HG03196 (cell line): ENCODE data around the gene SPTB.
"Not testable (repeated sequence)": the region's sequence is repeated elsewhere in the genome, so short reads cannot be mapped to it uniquely, and the experiment has no call there.

ENCODE experiments used
- ATAC-seq: cut with Tn5 transposase; IDR thresholded peaks from one replicate; pipeline ENCODE4 v1.9.1; 2021; ENCODE audit not compliant: unreplicated experiment

Gene SPTB

DNA sequence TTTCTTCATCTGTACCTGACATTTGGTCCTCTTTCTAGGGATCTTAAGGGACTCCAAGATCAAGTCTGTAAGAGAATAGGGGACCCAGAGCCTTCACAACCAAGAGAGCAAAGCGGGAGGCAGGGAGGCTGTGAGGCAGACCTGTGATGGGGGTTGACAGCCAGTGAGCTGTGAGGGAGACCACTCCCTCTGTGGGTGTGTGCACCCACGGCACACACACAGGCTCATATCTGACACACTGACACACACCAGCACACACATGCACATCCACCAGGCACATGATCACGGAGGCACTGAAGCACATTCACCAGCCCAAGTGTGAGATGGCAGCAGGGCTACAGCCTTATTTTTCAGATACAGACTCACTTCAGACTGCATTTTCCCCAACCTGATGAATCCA lies 55.2 kb downstream of the SPTB start:
- ATAC-seq, result no peak

DNA sequence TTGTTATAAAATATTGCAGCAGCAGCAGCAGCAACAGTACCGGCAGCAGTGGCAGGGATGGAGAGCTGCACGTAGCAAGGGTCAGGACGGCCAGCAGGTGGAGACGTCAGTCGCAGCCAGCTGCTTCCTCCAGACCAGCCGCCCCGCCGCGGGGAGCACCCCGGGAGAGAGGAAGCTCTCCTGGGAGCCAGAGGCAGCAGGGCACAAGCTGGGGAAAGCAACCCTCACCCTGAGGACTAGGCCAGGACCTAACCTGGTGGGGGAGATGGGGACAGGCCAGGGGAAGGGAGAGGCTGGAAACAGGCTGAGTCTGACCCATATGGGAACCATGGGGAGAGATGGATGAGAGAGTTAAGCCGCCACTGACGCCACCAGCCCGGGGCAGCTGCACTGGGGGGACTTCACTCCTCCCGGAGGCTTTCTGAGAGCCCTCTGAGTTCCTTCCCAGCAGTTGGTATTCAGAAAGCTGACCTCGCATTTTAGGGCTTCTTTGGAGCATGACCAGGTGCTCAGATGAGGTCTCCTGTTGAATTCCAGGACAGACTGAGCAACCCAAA lies 56.3 kb downstream of the SPTB start:
- ATAC-seq, result no peak

DNA sequence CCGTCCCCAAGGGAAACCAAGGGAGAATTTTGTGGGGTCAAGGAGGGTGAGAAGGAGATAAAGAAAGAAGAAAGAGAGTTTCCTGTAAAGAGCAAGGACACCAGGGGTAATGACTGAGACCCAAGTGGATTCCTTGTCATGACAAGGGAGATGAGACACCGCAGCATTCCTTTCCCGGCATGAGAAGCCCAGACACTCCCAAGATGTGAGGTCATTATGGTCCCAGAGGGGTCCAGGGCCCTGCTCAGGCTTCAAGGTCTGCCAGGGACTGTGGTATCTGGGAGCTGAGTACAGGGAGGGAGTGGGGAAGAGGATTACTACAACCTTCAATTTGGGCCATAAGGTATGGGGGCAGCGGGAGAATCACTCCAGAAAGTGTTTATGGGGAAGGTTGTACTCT lies 58.1 kb downstream of the SPTB start:
- ATAC-seq, result no peak

DNA sequence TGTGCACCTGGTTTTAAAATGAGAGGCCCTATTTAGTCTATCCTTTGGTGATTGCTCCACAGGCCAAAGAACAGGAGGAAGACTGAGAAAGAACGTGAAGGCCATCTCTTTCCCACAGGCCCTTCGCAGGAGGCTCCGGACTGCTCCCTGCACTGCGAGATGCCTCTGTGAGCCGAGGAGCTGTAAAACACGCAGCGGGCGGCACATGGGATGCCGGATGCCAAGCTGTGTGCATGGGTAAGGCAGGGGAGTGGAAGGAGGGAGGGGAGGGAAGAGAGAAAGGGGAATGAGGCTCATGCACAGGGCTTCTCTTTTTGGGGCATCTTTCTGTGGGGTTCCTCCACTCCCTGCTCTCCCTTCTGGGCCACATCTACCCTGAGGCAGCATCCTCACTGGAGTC lies 61.6 kb downstream of the SPTB start:
- no peak for ATAC-seq

DNA sequence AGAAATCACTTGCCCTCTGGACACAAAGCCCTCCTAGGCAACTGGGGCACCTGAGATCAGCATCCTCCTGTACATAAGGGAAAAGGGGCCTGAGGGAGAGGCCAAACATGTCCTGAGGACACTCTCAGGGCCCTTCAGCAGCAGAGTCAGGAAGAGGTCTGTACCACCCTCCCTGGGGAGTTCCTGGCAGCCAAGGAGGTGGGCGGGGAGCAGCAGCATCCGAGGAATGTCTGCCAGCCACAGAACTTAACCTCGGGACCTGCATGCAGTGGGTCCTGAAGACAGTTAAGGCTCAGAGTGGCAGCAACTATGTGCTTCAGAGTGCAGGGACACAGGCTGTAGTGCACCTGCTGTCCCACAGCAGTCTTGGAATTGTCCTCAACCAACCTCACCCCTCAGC lies 62.1 kb downstream of the SPTB start:
- no peak for ATAC-seq

DNA sequence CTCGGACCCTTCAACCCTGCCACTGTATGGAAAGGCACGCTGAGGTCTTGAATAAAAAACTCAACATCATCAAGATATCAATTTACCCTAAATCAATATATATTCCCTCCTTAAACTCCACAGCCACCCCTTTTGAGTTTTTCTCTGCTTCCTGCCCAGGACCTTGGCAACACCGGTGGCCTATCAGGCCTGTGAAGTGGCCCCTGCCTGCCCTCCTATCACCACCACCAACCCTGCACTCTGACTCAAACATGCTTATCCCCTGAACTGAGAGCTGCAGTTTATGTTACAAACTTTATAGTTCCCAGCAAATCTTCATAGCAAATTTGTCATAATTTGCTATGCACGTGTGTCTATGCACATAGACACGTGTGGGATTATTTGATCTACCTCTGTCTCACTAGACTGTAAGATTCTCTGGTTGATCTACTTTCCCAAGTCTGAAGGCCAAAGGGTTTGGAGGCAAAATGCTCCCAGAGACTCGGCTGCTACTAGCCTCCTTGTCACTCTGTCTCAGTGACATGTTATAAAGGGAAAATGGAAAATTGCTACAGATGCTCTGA lies 63.4 kb downstream of the SPTB start:
- ATAC-seq, result no peak

DNA sequence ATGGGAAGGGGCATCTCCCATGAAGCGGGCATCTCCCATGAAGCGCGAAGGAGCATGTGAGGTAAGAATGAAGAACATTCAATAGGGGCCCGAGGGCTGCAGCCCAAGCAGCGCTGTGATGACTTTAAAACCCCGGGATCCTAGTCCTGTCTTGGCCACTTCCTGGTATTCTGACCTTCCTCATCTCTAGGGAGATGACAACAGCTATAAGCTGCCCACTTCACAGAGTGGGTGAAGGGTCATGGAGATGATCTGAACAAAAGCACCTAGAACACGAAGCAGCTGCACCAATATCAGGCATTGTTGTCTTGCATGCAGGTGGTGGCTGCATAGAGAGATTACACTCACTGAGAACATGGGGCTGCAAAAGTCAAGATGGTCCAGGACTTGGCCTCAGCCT lies 64.5 kb downstream of the SPTB start:
- no peak for ATAC-seq

DNA sequence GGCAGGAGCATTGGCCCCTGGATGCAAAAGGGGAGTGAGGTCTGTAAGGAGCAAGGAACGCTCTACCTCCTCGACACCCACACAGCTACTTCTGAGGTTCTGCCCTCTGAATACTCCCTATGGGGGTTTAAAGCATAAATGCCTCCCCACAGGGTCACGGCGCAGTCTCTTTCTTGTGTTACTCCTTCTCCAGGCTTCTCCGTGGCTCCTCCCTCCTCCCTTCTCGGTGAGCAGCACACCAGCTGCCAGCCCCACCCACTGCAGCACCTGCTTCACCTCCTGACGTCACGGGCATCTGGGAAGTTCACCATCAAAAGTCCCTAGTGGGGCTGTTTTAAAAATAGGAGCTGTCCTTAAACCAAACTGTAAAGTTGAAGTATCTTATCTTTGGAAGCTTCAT lies 67.3 kb downstream of the SPTB start:
- ATAC-seq, result no peak

DNA sequence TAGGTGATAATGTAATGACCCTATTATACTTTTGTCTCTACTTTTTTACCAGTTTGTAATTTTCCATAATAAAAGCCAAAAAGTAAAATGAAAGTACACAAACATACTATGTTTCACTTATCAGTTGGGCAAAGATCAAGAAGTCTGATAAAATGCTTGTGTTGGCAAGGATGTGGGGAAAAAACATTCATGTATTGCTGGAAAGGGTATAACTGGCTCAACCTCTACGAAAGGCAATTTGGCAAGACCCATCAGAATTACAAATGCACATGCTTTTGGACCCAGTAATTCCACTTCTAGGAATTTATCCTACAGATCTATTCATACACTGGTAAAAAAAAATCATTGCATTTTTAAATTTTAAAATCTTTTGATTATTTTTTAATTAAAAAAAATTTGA lies 68.0 kb downstream of the SPTB start:
- ATAC-seq, result no peak

DNA sequence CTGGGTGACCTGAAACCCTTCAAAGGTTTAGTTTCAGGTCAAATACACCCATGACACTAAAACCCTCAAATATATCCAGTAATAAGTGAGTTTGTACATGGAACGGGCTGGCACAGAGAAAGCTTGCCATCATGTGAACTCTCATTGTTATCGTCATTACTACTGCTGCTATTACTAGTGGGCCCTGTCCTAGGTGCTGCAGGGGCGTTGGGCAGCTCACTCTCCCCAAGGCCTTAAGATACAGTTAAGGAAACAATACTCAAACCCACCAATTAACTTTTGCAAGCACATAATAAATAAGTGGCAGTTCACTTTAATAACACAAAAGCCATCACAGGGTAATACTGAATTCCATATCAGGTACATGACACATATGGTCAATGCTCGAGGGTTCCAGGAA lies 71.3 kb downstream of the SPTB start:
- ATAC-seq, result no peak

DNA sequence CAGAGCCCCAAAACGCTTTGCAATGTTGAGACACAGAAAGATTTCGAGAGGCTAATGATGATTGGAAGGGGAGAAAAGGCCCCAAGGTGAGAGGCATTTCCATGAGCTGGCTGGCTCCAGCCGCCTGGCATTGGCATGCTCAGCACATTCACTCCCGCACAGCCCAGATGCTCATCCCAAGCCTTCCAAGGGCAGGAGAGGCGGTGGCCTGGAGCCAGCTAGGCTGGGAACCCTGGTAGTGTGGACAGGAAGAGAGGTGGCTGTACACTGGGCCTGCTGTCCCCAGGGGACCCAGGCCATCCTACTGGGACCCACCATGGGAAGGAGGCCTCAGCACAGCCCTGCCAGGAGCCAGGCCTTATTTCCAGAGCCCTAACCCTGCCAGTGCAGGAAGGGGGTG lies 72.2 kb downstream of the SPTB start:
- no peak for ATAC-seq

DNA sequence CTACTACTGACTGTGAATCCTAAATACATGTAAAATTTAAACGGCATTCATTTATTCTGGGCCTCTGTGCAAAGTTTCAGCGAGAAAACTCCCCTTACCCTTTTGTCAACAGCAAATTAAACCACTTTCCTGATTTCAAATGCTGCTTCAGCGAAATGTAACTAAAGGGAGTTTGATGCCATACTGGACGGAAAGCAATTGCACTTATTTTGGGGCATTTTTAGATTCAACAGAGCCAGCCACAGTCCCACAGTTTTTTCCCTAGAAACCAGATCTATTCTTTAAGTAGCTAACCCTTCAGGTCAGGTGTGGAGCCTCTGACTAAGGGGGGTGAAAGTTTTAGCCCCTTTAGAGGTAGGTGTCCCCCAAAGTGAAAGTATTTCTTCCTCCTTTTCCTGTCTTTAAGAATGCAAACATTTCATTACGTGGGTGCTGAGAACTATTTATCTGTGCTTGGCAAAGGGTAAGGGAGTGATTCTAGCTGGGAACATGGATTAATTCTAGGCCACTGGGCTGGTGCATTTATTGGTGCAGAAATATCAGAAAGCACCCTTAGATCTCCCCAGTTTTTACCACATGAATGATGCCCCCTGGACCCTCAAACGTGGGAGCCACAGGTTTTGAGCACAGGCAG lies 72.7 kb downstream of the SPTB start:
- no peak for ATAC-seq

DNA sequence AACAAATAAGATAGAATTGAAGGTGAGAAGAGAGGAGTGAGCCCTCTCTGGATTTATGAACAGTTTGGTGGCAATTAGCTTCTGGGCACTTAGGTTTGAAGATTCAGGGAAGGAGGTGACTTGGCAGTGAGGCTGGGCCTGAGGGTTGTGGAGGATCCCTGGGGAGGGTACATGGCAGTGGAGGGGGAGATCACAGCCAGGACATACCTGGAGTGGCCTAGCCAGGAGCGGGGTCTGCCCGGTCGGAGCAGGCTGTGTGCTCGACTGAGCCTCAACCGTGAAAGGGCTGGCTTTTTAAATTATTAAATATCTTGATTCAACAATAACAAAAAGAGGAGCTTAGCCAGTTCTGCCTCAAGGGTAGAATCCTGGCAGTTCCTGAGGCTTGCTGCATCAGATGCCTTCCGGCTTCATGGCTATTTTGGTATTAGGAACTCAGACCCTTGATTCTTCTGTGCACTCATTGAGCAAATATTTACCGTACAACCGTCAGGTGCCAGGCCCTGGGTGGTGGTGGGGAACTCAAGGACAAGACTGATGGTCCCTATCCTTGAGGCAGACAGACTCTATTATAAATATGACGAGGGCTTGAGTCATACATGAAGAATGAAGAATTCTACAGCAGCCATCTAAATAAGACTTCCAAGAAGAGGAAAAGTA lies 73.4 kb downstream of the SPTB start:
- no peak for ATAC-seq

DNA sequence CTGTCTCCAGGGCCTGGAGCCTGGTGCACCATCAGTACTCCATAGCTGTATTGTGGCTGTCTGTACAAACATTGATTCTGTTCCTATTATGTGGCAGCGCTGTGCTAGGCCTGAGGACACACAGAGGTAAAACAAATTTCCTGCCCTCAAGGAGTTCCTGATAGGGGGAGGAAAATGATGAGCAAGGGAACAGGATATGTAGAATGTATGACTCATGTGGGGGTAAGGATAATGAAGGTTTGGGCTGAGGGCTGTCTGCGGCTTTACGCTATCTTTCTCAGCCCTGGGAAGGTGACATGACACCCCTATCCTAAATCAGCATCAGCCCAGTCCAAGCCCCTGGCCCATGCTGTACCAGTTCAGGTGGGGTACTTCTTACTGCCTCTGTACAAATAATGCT lies 74.1 kb downstream of the SPTB start:
- not testable (repeated sequence) for ATAC-seq

DNA sequence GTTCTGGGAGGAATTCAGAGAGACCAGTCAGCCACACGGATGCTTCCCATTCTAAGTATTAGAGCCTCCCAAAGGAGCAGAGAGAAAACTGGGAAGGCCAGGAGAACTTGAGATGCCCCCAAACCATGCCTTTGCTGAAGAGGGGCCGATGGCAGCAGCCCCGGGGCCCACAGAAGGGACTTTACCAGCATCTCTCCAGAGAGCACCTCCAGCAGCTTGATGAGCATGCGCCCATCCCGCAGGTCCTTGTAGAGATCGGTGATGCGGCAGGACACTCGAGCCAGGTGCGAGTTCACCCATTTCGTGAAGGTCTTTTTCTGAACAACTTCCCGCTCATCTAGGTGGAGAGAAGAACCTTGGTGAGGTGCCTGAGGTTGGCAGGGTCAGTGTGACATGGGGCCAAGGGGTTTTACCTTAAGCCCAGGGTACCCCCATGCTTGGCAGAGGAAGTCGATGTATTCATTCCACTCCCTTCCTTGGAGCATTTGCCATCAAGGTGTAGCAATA lies 74.9 kb downstream of the SPTB start:
- no peak for ATAC-seq

DNA sequence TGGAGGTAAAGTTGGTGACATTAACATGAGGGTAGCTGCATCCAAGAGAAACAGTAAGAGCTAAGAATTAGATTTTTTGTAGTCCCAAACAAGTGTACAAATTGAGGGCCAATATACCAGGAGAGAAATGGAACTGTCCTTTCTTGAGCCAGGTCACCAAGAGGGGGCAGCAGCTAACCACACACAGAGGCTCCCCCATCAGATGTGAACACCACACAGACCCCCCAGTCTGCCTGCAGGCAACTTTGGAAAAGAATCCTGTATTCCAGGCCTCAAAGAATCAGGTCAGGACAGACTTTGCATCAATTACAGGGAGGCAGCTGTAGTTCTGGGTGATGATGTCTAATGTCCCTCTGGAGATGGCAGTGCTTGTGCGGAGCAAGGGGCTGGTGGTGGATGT lies 77.9 kb downstream of the SPTB start:
- ATAC-seq, result no peak

DNA sequence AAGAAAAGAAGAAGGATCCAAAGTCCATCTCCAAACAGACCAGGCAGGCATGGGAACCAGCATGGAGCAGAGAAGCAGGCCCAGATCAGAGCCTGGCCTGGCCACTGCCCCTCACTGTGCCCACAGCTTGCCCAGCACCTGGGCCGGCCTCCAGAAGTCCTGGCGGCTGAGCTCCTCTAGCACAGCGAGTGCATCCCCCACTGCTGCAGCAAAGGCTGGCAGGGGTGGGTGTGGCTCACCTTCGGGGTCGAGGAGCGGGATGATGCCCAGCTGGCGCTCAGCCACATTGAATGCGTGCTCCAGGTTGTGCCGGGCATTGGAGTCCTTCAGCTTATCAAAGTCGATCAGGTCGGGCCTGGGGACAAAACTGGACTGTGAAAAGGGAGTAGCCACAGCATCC lies 78.7 kb downstream of the SPTB start:
- ATAC-seq, result no peak

DNA sequence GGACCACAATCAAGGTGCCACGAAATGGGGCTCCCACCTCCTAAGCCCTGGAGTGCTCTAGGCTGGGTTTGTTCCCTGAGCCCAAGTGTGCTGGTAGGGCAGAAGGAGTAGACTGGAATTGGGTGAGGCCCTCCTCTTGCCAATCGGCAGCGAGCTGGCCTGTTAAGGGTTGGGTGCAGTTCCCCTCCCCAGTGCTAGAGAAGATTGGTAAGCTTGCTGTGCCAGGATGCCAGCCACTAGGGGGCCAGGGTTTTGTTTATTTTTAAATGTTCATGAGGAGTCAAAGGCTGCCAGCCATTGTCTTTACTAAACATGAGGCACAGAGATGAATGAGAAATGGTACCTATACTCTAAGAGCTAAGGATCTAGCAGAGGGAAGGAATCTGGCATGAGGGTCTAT lies 79.7 kb downstream of the SPTB start:
- ATAC-seq, result no peak

DNA sequence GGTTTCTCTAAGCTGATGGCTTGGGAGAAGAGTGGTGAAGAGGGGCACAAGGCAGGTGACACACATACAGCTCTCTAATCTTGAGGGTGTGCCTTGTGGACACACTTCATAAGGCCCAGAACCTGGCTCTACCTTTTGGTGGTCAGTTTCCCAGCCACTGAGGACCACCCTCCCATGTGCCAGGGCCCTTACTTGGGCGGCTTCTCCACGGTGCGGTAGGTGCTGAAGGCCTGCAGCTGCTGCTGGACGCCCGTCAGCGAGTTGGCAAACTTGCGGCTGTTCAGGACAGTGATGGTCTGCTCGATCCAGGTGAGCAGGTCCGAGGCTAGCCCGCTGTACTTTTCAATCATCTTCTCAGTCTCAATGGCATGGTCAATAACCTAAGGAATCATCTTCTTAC lies 80.2 kb downstream of the SPTB start:
- ATAC-seq, result no peak

DNA sequence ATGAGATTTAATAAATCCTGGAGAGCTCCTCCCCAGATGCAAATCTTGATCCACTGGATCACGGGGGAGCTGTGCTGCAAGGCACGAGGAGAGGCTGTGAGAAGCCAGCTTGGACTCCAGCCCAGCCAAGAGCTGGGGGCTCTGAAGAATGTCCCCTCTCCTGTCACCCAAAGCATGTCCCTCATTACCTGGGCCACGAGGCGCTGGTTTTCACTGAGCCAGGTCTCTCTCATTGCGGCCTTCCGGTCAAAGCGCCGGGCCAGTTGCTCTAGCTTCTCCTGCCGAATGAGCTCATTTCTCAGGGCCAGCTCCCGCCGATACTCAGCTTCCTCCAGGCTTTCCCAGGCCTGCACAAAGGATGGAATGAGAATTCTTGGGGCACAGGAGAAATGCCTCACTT lies 83.3 kb downstream of the SPTB start:
- ATAC-seq, result no peak

DNA sequence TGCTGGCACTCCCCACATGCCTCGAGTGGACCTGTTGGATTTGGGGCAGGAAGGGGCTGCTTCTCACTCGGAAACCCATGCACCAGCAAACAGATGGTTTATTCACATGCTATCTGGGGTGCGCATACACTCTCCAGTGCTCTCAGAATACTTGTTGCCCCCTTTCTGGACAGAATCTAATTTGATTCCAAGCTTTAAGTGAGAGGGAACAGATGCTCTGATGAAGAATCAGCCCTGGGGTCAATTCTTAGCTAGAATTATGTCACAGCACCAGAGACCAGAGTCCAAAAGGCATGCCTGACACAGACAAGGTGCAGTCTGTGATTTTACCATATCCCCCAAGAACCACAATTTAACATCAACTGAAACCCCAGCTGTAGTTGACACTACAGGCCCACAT lies 83.8 kb downstream of the SPTB start:
- no peak for ATAC-seq

DNA sequence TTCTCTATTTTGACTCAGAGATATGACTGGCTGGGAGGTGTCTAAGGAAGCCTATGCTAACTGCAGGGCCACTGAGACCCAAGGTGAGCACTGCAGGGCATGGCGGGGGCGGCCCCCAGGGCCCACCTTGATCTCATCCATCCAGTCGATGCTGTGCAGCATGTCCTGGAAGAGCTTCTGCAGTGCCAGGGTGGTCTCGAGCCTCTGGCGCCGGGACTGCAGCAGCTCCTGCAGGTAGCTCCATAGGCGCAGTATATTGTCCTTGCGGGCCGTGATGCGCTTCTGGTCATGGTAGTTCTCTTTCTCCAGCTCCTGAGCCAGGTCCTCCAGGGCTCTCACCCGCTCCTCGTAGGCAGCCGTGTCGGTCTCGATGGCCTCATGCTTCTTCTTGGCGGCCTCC lies 84.5 kb downstream of the SPTB start:
- no peak for ATAC-seq
